ENCODE measurements around the gene ARL5A. TPM values are rescaled to one million over a fixed set of nuclear protein-coding genes. Genes with fewer than 3 reads are reported as not detected.

The ARL5A gene
- total RNA-seq, 2 experiments from 2014 or later = 78.1 to 91.4 TPM

DNA sequence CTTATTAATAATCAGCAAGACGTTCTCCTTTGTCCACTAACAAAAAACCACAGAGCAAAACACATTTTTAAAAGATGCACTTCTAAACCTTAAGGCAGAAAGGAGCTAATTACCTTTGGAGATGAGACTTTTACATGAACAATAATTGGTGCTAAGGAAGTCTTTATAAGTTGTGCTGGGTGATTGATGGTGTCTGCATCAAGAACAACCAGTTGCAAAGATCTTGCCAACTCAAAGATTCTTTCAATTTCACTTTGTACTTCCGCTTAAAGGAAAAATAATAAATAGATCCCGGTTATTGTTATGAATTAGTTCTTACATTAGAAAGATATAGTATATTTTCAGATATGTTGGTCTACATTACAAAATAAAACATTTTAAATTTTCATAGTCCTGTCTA, 26.9 kb upstream of the ARL5A start:
- H4K20me1 ChIP-seq (ENCODE audit: insufficient read depth, low read length) = no peaks in the 10 kb centered on the region
- ChIA-PET POLR2A (interaction anchor here (1.0 to 3.8 kb wide), 5 partner anchors 9 to 17 kb away, joined by 3 to 23 read pairs (median 6); no protein-coding TSS in a partner anchor), CTCF (ENCODE audit: unreplicated experiment) (no interaction called here)
- peak overlapping the region; percentile 62 for H3K4me2 ChIP-seq (ENCODE audit: low read length)
- intact Hi-C loops (cut with micrococcal nuclease; ENCODE audit: unreplicated experiment) = no loop called here
- TF ChIP-seq, protein P1, sequence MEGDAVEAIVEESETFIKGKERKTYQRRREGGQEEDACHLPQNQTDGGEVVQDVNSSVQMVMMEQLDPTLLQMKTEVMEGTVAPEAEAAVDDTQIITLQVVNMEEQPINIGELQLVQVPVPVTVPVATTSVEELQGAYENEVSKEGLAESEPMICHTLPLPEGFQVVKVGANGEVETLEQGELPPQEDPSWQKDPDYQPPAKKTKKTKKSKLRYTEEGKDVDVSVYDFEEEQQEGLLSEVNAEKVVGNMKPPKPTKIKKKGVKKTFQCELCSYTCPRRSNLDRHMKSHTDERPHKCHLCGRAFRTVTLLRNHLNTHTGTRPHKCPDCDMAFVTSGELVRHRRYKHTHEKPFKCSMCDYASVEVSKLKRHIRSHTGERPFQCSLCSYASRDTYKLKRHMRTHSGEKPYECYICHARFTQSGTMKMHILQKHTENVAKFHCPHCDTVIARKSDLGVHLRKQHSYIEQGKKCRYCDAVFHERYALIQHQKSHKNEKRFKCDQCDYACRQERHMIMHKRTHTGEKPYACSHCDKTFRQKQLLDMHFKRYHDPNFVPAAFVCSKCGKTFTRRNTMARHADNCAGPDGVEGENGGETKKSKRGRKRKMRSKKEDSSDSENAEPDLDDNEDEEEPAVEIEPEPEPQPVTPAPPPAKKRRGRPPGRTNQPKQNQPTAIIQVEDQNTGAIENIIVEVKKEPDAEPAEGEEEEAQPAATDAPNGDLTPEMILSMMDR (conservative IDR thresholded peaks at IDR 0.05; ENCODE audit: low read length) = no peak
- TF ChIP-seq EZH2phosphoT487 (IDR thresholded peaks at IDR 0.05; ENCODE audit: borderline replicate concordance, low read depth, low read length) = no peak
- no peaks in the 10 kb centered on the region for H3K36me3 ChIP-seq (ENCODE audit: insufficient read depth, low read length)
- DNase-seq (ENCODE audit: low spot score) = peak; percentile 37
- H3K79me2 ChIP-seq (ENCODE audit: insufficient read depth, low read depth, low read length) = no peaks in the 10 kb centered on the region
- H3K4me1 ChIP-seq (ENCODE audit: insufficient read depth, low read length, poor library complexity, severe bottlenecking) = peaks cover 16% of the 10 kb centered on the region
- H3K4me3 ChIP-seq (ENCODE audit: low read depth, low read length, poor library complexity, severe bottlenecking) = peak overlapping the region; percentile 40
- H3K27ac ChIP-seq (ENCODE audit: low read depth, low read length, poor library complexity, severe bottlenecking) = no peak overlapping the region
- H3K9me3 ChIP-seq (ENCODE audit: low read length) = no peaks in the 10 kb centered on the region
- peak overlapping the region; percentile 99 for H2AFZ ChIP-seq (ENCODE audit: low read length)
- no peaks in the 10 kb centered on the region for H3K9me2 ChIP-seq (ENCODE audit: insufficient read depth, low read length)
- BruUV-seq (replicated peaks) = no TSS peak

- Histone ChIP-seq H3K27ac (ENCODE audit: low read depth, low read length, poor library complexity, severe bottlenecking) (no peak overlapping the region), H4K20me1 (ENCODE audit: insufficient read depth, low read length) (no peaks in the 10 kb centered on the region), H3K4me1 (ENCODE audit: insufficient read depth, low read length, poor library complexity, severe bottlenecking) (peaks cover 16% of the 10 kb centered on the region), H3K9me3 (ENCODE audit: low read length) (no peaks in the 10 kb centered on the region), H2AFZ (ENCODE audit: low read length) (no peak overlapping the region), H3K4me2 (ENCODE audit: low read length) (no peak overlapping the region), H3K79me2 (ENCODE audit: insufficient read depth, low read depth, low read length) (no peaks in the 10 kb centered on the region), H3K4me3 (ENCODE audit: low read depth, low read length, poor library complexity, severe bottlenecking) (no peak overlapping the region), H3K36me3 (ENCODE audit: insufficient read depth, low read length) (no peaks in the 10 kb centered on the region), H3K9me2 (ENCODE audit: insufficient read depth, low read length) (no peaks in the 10 kb centered on the region)
- no TSS peak for BruUV-seq (replicated peaks)
- DNase-seq (ENCODE audit: low spot score) = no peak
- TF ChIP-seq, protein P1 (conservative IDR thresholded peaks at IDR 0.05; ENCODE audit: low read length) = no peak
- TF ChIP-seq EZH2phosphoT487 (IDR thresholded peaks at IDR 0.05; ENCODE audit: borderline replicate concordance, low read depth, low read length) = no peak
- CTCF ChIA-PET (ENCODE audit: unreplicated experiment) = no interaction called here
- intact Hi-C loops (cut with micrococcal nuclease; ENCODE audit: unreplicated experiment) = no loop called here
- POLR2A ChIA-PET = interaction anchor here (1.1 to 1.2 kb wide), 3 partner anchors 9 to 87 kb away, joined by 3 to 7 read pairs (median 3); no protein-coding TSS in a partner anchor
Measured at GRCh38 chr2:151853070-151853758, 25.0 kb upstream of the ARL5A start.
